DOHH2 (cell line): ENCODE results near the gene DNAAF5.

Source experiments
- H3F3A ChIP-seq: fragments of 200-600 bp; sonication (generic), shearing (Covaris generic); 2 replicates; pipeline ENCODE4 v1.6.0; 2016; ENCODE audit warnings: antibody characterized with exemption, mild to moderate bottlenecking; ENCODE audit not compliant: control insufficient read depth, insufficient read depth
- H3K27ac ChIP-seq: fragments of 200-600 bp; sonication (generic); 2 replicates; pipeline ENCODE4 v1.5.1; 2014; ENCODE audit warnings: low read depth, mild to moderate bottlenecking, low read length, moderate library complexity
- H3K27me3 ChIP-seq: fragments of 200-600 bp; sonication (generic); 2 replicates; pipeline ENCODE4 v1.6.1; 2014; ENCODE audit warnings: mild to moderate bottlenecking, low read length, mixed read lengths; ENCODE audit not compliant: control insufficient read depth
- H3K36me3 ChIP-seq: fragments of 200-600 bp; sonication (generic); 2 replicates; pipeline ENCODE4 v1.6.1; 2014; ENCODE audit warnings: mild to moderate bottlenecking, low read length, moderate library complexity, mixed read lengths; ENCODE audit not compliant: control insufficient read depth
- H3K4me1 ChIP-seq: fragments of 200-600 bp; sonication (generic); 2 replicates; pipeline ENCODE4 v1.6.1; 2014; ENCODE audit warnings: mild to moderate bottlenecking, low read length, mixed read lengths; ENCODE audit not compliant: control insufficient read depth
- H3K4me2 ChIP-seq: fragments of 200-600 bp; sonication (generic); 2 replicates; pipeline ENCODE4 v1.6.0; 2014; ENCODE audit warnings: mild to moderate bottlenecking, low read length, moderate library complexity
- H3K4me3 ChIP-seq: fragments of 200-600 bp; sonication (generic); 2 replicates; pipeline ENCODE4 v1.5.1; 2014; ENCODE audit warnings: mild to moderate bottlenecking, low read length, mixed read lengths
- H3K79me2 ChIP-seq: fragments of 200-600 bp; sonication (generic); 2 replicates; pipeline ENCODE4 v1.6.1; 2014; ENCODE audit warnings: mild to moderate bottlenecking, low read length, mixed read lengths; ENCODE audit not compliant: control insufficient read depth
- H3K9me2 ChIP-seq: fragments of 200-600 bp; sonication (generic); replicated peaks from 2 replicates; pipeline ENCODE4 v1.6.1; 2014; ENCODE audit warnings: mild to moderate bottlenecking, low read length, mixed read lengths; ENCODE audit not compliant: control insufficient read depth
- H3K9me3 ChIP-seq: fragments of 200-600 bp; sonication (generic); 2 replicates; pipeline ENCODE4 v1.6.1; 2014; ENCODE audit warnings: antibody characterized with exemption, low read length, mixed read lengths; ENCODE audit not compliant: control insufficient read depth, insufficient read depth
- H4K20me1 ChIP-seq: fragments of 200-600 bp; sonication (generic); 2 replicates; pipeline ENCODE4 v1.6.0; 2014; ENCODE audit warnings: low read depth, mild to moderate bottlenecking, antibody characterized with exemption, low read length, moderate library complexity; ENCODE audit not compliant: control insufficient read depth, insufficient read depth
- CTCF ChIP-seq: fragments of 200-600 bp; sonication (generic); IDR thresholded peaks from one replicate; pipeline ENCODE4 v1.5.1; 2014; ENCODE audit warnings: antibody characterized with exemption, mild to moderate bottlenecking, low read depth, low read length; ENCODE audit not compliant: poor library complexity, severe bottlenecking
- EZH2phosphoT487 ChIP-seq: fragments of 200-600 bp; sonication (generic); IDR thresholded peaks from 2 replicates; pipeline ENCODE4 v1.6.1; 2017; ENCODE audit warnings: borderline replicate concordance, mild to moderate bottlenecking, antibody characterized with exemption, low read length, moderate library complexity, mixed read lengths

The DNAAF5 gene

DNA sequence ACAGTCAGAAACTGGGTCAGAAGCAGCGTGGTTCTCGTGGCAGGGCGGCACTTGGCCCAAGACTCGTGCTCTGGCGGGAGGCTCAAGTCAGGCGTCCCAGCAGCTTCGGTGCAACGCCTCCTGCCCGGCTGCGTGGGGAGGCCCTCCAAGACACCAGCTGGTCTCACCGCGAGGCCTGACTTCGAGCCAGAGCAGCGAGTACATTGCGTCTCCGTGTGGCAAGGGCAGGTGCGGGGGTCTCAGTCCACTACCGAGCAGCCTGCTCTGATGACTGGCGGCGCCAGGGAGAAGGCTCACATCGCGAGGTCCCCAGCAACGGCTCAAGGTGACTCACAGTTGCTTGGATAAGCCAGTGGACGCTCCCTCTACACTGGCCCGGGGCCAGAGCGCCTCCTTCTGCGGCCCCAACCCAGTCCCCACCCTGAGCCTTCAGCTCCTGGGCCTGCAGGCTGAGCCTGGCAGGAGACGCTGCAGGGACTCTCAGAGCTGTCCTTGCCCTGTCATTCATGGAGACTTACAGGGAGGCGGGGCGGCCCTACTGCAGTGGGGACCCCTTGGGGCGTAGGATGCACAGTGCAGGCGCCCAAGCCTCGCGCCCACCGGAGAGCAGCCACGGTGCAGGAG is 42.5 kb downstream of the DNAAF5 start:
- no peaks in the 10 kb centered on the region for H3K4me1 ChIP-seq
- no peaks in the 10 kb centered on the region for H3K9me3 ChIP-seq
- TF ChIP-seq EZH2phosphoT487 = no peak
- no peak for TF ChIP-seq CTCF
- no peaks in the 10 kb centered on the region for H3K27me3 ChIP-seq
- H3K4me2 ChIP-seq = no peak overlapping the region
- no peaks in the 10 kb centered on the region for H3K79me2 ChIP-seq
- H4K20me1 ChIP-seq = no peaks in the 10 kb centered on the region
- peaks cover 53% of the 10 kb centered on the region for H3K36me3 ChIP-seq
- H3K4me3 ChIP-seq = no peak overlapping the region
- H3K27ac ChIP-seq = no peak overlapping the region
- no peaks in the 10 kb centered on the region for H3K9me2 ChIP-seq
- H3F3A ChIP-seq = no peaks in the 10 kb centered on the region

DNA sequence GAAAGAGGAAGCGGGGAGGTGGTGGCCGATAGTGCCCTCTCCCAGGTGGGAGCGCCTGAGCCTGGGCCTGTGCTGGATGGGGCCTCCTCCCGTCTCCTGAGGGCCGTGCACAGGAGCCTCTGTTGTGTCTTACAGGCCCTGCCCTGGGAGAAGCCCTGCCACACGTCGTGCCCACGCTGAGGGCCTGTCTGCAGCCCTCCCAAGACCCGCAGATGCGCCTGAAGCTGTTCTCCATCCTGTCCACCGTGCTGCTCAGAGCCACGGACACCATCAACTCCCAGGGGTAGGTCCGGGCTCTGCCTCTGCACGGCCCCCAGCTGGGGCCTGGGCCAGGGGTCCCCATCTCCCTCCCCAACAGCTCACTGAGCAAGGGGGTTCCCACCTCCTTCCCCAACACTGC is 43.8 kb downstream of the DNAAF5 start:
- peaks cover 54% of the 10 kb centered on the region for H3K36me3 ChIP-seq

DNA sequence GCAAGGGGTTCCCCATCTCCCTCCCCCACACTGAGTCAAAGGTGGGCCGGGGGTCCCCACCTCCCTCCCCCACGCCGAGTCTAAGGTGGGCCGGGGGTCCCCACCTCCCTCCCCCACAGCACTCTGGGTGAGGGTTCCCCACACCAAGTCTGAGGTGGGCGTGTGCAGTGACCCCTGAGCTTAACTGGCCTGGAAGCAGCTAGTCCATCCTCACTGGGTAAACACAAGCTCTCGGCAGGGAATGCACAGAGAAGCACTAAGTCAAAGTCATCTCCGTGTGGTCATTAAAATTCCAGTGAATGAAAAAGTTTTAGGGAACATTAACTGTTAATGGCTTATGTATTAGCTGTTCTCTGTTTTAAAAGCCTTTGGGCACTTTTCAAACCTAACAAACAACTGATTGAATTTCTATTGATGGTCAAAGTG is 44.3 kb downstream of the DNAAF5 start:
- Histone ChIP-seq H3K4me3 (no peak overlapping the region), H3K79me2 (no peaks in the 10 kb centered on the region), H3F3A (no peaks in the 10 kb centered on the region), H3K9me2 (no peaks in the 10 kb centered on the region), H3K9me3 (no peaks in the 10 kb centered on the region), H3K27me3 (no peaks in the 10 kb centered on the region), H4K20me1 (no peaks in the 10 kb centered on the region), H3K27ac (no peak overlapping the region), H3K36me3 (peaks cover 54% of the 10 kb centered on the region), H3K4me1 (no peaks in the 10 kb centered on the region), H3K4me2 (no peak overlapping the region)
- TF ChIP-seq CTCF (no peak), EZH2phosphoT487 (no peak)

More for the DNA sequence above, 43.8 kb downstream of the DNAAF5 start:
- no peaks in the 10 kb centered on the region for H4K20me1 ChIP-seq
- H3K9me2 ChIP-seq = no peaks in the 10 kb centered on the region
- H3K4me1 ChIP-seq = no peaks in the 10 kb centered on the region
- H3F3A ChIP-seq = no peaks in the 10 kb centered on the region
- H3K27ac ChIP-seq = no peak overlapping the region
- H3K4me2 ChIP-seq = no peak overlapping the region
- no peak overlapping the region for H3K4me3 ChIP-seq
- no peak for TF ChIP-seq CTCF
- TF ChIP-seq EZH2phosphoT487 = no peak
- no peaks in the 10 kb centered on the region for H3K27me3 ChIP-seq
- no peaks in the 10 kb centered on the region for H3K79me2 ChIP-seq
- H3K9me3 ChIP-seq = no peaks in the 10 kb centered on the region
